Fibroblast of lung (primary cell): ENCODE measurements around the gene RPS15. TPM values are rescaled to one million over a fixed set of nuclear protein-coding genes. Genes with fewer than 3 reads are reported as not detected.

Experiments used
- DNase-seq, 2 donors: peaks; one replicate each; pipeline versions ENCODE4 v3.0.0 to v3.0.0-alpha.2; 2010; ENCODE audit warnings: low read depth in 2 of 2
- H2AFZ ChIP-seq: 2 replicates; pipeline ENCODE4 v1.5.1; 2012; ENCODE audit warnings: low read length, control low read depth, inconsistent platforms
- H3K27ac ChIP-seq: 2 replicates; pipeline ENCODE4 v1.5.1; 2011; ENCODE audit warnings: low read length, control low read depth; ENCODE audit not compliant: insufficient read depth
- H3K27me3 ChIP-seq: 2 replicates; pipeline ENCODE4 v1.5.1; 2011; ENCODE audit warnings: mild to moderate bottlenecking, low read length; ENCODE audit not compliant: control insufficient read depth, insufficient read depth
- H3K36me3 ChIP-seq: 2 replicates; pipeline ENCODE4 v1.5.1; 2011; ENCODE audit warnings: low read length; ENCODE audit not compliant: control insufficient read depth, insufficient read depth
- H3K4me1 ChIP-seq: 2 replicates; pipeline ENCODE4 v1.5.1; 2011; ENCODE audit warnings: low read length; ENCODE audit not compliant: control insufficient read depth, insufficient read depth; ENCODE audit errors: extremely low read depth
- H3K4me2 ChIP-seq: 2 replicates; pipeline ENCODE4 v1.5.1; 2011; ENCODE audit warnings: low read length, control low read depth; ENCODE audit not compliant: insufficient read depth; ENCODE audit errors: extremely low read depth
- H3K4me3 ChIP-seq, 4 experiments: fragments of 200-600 bp in 1 of 4; sonication (generic) in 1 of 4; replicated peaks in 1 of 4; 2 replicates each; pipeline ENCODE4 v1.5.1; 2011 to 2016; ENCODE audit warnings: low read length in 4 of 4, low read depth in 3 of 4, mild to moderate bottlenecking in 3 of 4, control low read depth in 2 of 4, inconsistent platforms in 1 of 4, mixed read lengths in 1 of 4; ENCODE audit not compliant: insufficient read depth in 1 of 4; ENCODE audit errors: control extremely low read depth in 1 of 4
- H3K79me2 ChIP-seq: 2 replicates; pipeline ENCODE4 v1.5.1; 2012; ENCODE audit warnings: mild to moderate bottlenecking, low read length, inconsistent platforms; ENCODE audit not compliant: control insufficient read depth, insufficient read depth
- H3K9ac ChIP-seq: 2 replicates; pipeline ENCODE4 v1.5.1; 2011; ENCODE audit warnings: mild to moderate bottlenecking, low read length, control low read depth; ENCODE audit not compliant: insufficient read depth
- H3K9me3 ChIP-seq: 2 replicates; pipeline ENCODE4 v1.5.1; 2012; ENCODE audit warnings: low read depth, low read length; ENCODE audit not compliant: control insufficient read depth, insufficient read depth
- H4K20me1 ChIP-seq: 2 replicates; pipeline ENCODE4 v1.5.1; 2011; ENCODE audit warnings: low read length; ENCODE audit not compliant: control insufficient read depth, insufficient read depth; ENCODE audit errors: extremely low read depth
- CTCF ChIP-seq, 2 donors: IDR thresholded peaks in 1 of 2; conservative IDR thresholded peaks in 1 of 2; 1 replicate in 1 of 2; 2 replicates in 1 of 2; pipeline ENCODE4 v1.5.1; 2011 to 2012; ENCODE audit warnings: low read length in 2 of 2, control low read depth in 1 of 2, inconsistent platforms in 1 of 2, low read depth in 1 of 2, mild to moderate bottlenecking in 1 of 2
- EZH2 ChIP-seq: IDR thresholded peaks from 2 replicates; pipeline ENCODE4 v1.5.1; 2012; ENCODE audit warnings: low read length, control low read depth, mild to moderate bottlenecking; ENCODE audit errors: missing control alignments
- polyA plus RNA-seq, 2 donors: library from polyadenylated mRNA; depleted of rRNA in 1 of 2; stranded (reverse) in 1 of 2; unstranded in 1 of 2; fragments of >200 nt; gene quantifications; 2 replicates each; pipeline ENCODE4 v1.2.1, GENCODE V29; 2011 to 2012; ENCODE audit warnings: missing spikeins in 1 of 2
- total RNA-seq: library from RNA; depleted of rRNA; stranded (reverse); fragments of >200 nt; gene quantifications from 2 replicates; pipeline ENCODE4 v1.2.1, GENCODE V29; 2014

Gene RPS15
- total and polyA plus RNA-seq, 2 donors (not counting 1 experiment from before 2014, with no cell fraction given): 369 to 878 TPM

DNA sequence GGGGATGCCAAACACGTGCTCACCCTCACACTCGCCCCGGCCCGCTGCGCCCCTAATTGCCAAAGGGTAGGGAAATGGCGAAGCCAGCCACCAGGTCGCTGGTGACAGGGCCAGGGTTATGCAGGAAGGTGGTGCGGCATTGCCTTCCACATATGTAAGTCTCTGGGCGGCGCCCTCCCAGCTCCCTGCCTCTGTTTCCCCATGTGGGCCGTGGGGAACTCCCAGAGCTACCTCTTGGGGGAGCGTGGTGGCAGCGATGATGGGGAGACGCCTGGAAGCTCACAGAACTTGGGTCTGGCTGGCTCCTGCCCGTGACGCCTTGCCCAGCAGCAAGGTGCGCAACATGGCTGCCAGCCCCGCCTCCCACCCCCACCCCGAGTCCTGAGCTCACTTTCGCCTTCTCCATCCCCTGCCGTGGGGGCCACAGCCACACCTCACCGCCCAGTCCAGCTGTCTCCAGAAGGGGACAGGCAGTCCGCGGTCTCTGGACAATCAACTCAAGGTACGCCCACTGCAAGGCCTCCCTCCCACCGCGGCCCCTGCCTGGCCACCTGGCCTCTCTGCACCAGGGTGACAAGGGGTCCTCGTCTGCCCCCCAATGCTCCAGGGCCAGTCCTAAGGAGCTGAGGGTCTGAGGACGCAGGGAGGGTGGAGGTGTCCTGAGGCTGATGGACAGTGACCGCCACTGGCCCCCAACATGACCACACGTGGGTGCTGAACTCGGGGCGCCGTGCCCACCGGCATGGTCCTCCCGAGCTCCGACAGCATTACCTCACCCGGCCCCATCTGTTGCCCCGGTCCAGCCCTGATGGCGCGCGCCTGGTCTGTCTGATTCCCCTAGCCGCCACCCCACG, 34.3 kb downstream of the RPS15 start:
- Histone ChIP-seq H3K9ac (no peak overlapping the region), H2AFZ (no peak overlapping the region), H3K36me3 (peaks cover 2% of the 10 kb centered on the region), H3K4me3 (no peak overlapping the region), H4K20me1 (no peaks in the 10 kb centered on the region), H3K9me3 (no peaks in the 10 kb centered on the region), H3K27ac (no peak overlapping the region), H3K27me3 (peaks cover 43% of the 10 kb centered on the region), H3K4me1 (peaks cover 3% of the 10 kb centered on the region), H3K79me2 (peaks cover 3% of the 10 kb centered on the region), H3K4me2 (no peak overlapping the region)
- TF ChIP-seq EZH2 (peak; percentile 48), CTCF (conservative IDR thresholded peaks at IDR 0.05 in 1 of 2, IDR thresholded peaks at IDR 0.05 in 1 of 2; ENCODE audit: low read depth in 1 of 2, low read length in 2 of 2) (no peak)
- no peak for DNase-seq

GRCh38 chr19:1473085-1473851, 35.1 kb downstream of the RPS15 start:
- peaks cover 3% of the 10 kb centered on the region for H3K4me1 ChIP-seq
- TF ChIP-seq EZH2 (no peak), CTCF (conservative IDR thresholded peaks at IDR 0.05 in 1 of 2, IDR thresholded peaks at IDR 0.05 in 1 of 2; ENCODE audit: low read depth in 1 of 2, low read length in 2 of 2) (no peak)
- H2AFZ ChIP-seq: no peak overlapping the region
- DNase-seq: no peak
- H4K20me1 ChIP-seq: no peaks in the 10 kb centered on the region
- no peak overlapping the region for H3K4me2 ChIP-seq
- H3K9ac ChIP-seq: no peak overlapping the region
- no peaks in the 10 kb centered on the region for H3K9me3 ChIP-seq
- H3K79me2 ChIP-seq: peaks cover 3% of the 10 kb centered on the region
- H3K4me3 ChIP-seq: no peak overlapping the region
- H3K27me3 ChIP-seq: peaks cover 34% of the 10 kb centered on the region
- H3K27ac ChIP-seq: no peak overlapping the region
- peaks cover 2% of the 10 kb centered on the region for H3K36me3 ChIP-seq

GRCh38 chr19:1474011-1474764, 36.0 kb downstream of the RPS15 start:
- H4K20me1 ChIP-seq: no peaks in the 10 kb centered on the region
- peaks cover 2% of the 10 kb centered on the region for H3K36me3 ChIP-seq
- H3K9ac ChIP-seq: no peak overlapping the region
- peak in 1 of 2 donors; percentile 61 for DNase-seq
- no peak overlapping the region for H3K4me2 ChIP-seq
- no peak overlapping the region for H3K27ac ChIP-seq
- H3K4me3 ChIP-seq: no peak overlapping the region
- peaks cover 9% of the 10 kb centered on the region for H3K79me2 ChIP-seq
- H3K27me3 ChIP-seq: peaks cover 30% of the 10 kb centered on the region
- H2AFZ ChIP-seq: no peak overlapping the region
- peaks cover 3% of the 10 kb centered on the region for H3K4me1 ChIP-seq
- TF ChIP-seq CTCF (conservative IDR thresholded peaks at IDR 0.05 in 1 of 2, IDR thresholded peaks at IDR 0.05 in 1 of 2; ENCODE audit: low read depth in 1 of 2, low read length in 2 of 2): no peak
- H3K9me3 ChIP-seq: no peaks in the 10 kb centered on the region
